ENCODE results near the gene ICE2. TPM values are rescaled to one million over a fixed set of nuclear protein-coding genes. Genes with fewer than 3 reads are reported as not detected.

The ICE2 gene
- total RNA-seq, 1 experiment from 2014 or later: 42.3 TPM

GRCh38 chr15:60374628-60375081 lies 104.3 kb downstream of the ICE2 start:
- no peaks in the 10 kb centered on the region for H3K27me3 Mint-ChIP-seq (ENCODE audit: insufficient read depth, unreplicated experiment)
- no peak overlapping the region for H3K4me3 Mint-ChIP-seq (ENCODE audit: unreplicated experiment)
- H3K4me1 Mint-ChIP-seq (ENCODE audit: low read depth, unreplicated experiment): peaks cover 46% of the 10 kb centered on the region
- peak overlapping the region; percentile 81 for H3K27ac Mint-ChIP-seq (ENCODE audit: unreplicated experiment)
- ChIA-PET POLR2A (interaction anchor here (2.6 kb wide), 1 partner anchor 18 kb away, joined by 9 read pairs; no protein-coding TSS in a partner anchor), CTCF (interaction anchor here (1.0 kb wide), 1 partner anchor 12 kb away, joined by 5 read pairs; no protein-coding TSS in a partner anchor)
- H3K9me3 Mint-ChIP-seq (ENCODE audit: unreplicated experiment): no peaks in the 10 kb centered on the region
- BruUV-seq (replicated peaks): no TSS peak
- Histone ChIP-seq H3K4me3 (ENCODE audit: low read depth, low read length) (no peak overlapping the region), H3K27me3 (replicated peaks; ENCODE audit: control insufficient read depth, insufficient read depth, low read length) (no peaks in the 10 kb centered on the region), H3K36me3 (ENCODE audit: control insufficient read depth, insufficient read depth, low read length) (peaks cover 5% of the 10 kb centered on the region), H3K9me3 (no peaks in the 10 kb centered on the region), H3K4me1 (peaks cover 62% of the 10 kb centered on the region)
- peak; percentile 74 to 77 for DNase-seq
- TF ChIP-seq, protein P1, sequence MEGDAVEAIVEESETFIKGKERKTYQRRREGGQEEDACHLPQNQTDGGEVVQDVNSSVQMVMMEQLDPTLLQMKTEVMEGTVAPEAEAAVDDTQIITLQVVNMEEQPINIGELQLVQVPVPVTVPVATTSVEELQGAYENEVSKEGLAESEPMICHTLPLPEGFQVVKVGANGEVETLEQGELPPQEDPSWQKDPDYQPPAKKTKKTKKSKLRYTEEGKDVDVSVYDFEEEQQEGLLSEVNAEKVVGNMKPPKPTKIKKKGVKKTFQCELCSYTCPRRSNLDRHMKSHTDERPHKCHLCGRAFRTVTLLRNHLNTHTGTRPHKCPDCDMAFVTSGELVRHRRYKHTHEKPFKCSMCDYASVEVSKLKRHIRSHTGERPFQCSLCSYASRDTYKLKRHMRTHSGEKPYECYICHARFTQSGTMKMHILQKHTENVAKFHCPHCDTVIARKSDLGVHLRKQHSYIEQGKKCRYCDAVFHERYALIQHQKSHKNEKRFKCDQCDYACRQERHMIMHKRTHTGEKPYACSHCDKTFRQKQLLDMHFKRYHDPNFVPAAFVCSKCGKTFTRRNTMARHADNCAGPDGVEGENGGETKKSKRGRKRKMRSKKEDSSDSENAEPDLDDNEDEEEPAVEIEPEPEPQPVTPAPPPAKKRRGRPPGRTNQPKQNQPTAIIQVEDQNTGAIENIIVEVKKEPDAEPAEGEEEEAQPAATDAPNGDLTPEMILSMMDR (IDR thresholded peaks at IDR 0.05; ENCODE audit: insufficient read depth in 1 of 2, low read depth in 1 of 2, low read length in 1 of 2, severe bottlenecking in 1 of 2, unreplicated experiment in 1 of 2): no peak
- peaks cover 99% of the 10 kb centered on the region for H3K36me3 Mint-ChIP-seq (ENCODE audit: insufficient read depth, unreplicated experiment)
- intact Hi-C loops (cut with micrococcal nuclease; ENCODE audit: unreplicated experiment): loop anchor here (1.0 kb wide), 1 partner anchor 19 kb away; no protein-coding TSS in a partner anchor

- H3K4me1 ChIP-seq: peaks cover 59% of the 10 kb centered on the region
- no peaks in the 10 kb centered on the region for H3K27me3 ChIP-seq (replicated peaks; ENCODE audit: control insufficient read depth, insufficient read depth, low read length)
- POLR2A ChIA-PET: interaction anchor here (2.6 kb wide), 1 partner anchor 19 kb away, joined by 9 read pairs; no protein-coding TSS in a partner anchor
- H3K9me3 Mint-ChIP-seq (ENCODE audit: unreplicated experiment): no peaks in the 10 kb centered on the region
- H3K36me3 Mint-ChIP-seq (ENCODE audit: insufficient read depth, unreplicated experiment): peaks cover 99% of the 10 kb centered on the region
- no peaks in the 10 kb centered on the region for H3K9me3 ChIP-seq
- no TSS peak for BruUV-seq (replicated peaks)
- peak overlapping the region; percentile 81 for H3K27ac Mint-ChIP-seq (ENCODE audit: unreplicated experiment)
- no peaks in the 10 kb centered on the region for H3K27me3 Mint-ChIP-seq (ENCODE audit: insufficient read depth, unreplicated experiment)
- CTCF ChIA-PET: interaction anchor here (1.0 kb wide), 1 partner anchor 12 kb away, joined by 5 read pairs; no protein-coding TSS in a partner anchor
- no peak overlapping the region for H3K4me3 Mint-ChIP-seq (ENCODE audit: unreplicated experiment)
- no peak overlapping the region for H3K4me3 ChIP-seq (ENCODE audit: low read depth, low read length)
- H3K4me1 Mint-ChIP-seq (ENCODE audit: low read depth, unreplicated experiment): peaks cover 46% of the 10 kb centered on the region
- peaks cover 5% of the 10 kb centered on the region for H3K36me3 ChIP-seq (ENCODE audit: control insufficient read depth, insufficient read depth, low read length)
- TF ChIP-seq, protein P1 (IDR thresholded peaks at IDR 0.05; ENCODE audit: insufficient read depth in 1 of 2, low read depth in 1 of 2, low read length in 1 of 2, severe bottlenecking in 1 of 2, unreplicated experiment in 1 of 2): no peak
- intact Hi-C loops (cut with micrococcal nuclease; ENCODE audit: unreplicated experiment): loop anchor here (1.0 kb wide), 1 partner anchor 19 kb away; no protein-coding TSS in a partner anchor
- DNase-seq: no peak
Measured at GRCh38 chr15:60374209-60374608, 104.7 kb downstream of the ICE2 start.

- POLR2A ChIA-PET: interaction anchor here (2.6 kb wide), 1 partner anchor 19 kb away, joined by 9 read pairs; no protein-coding TSS in a partner anchor
- Mint-ChIP-seq H3K27ac (ENCODE audit: unreplicated experiment) (peak overlapping the region; percentile 81), H3K9me3 (ENCODE audit: unreplicated experiment) (no peaks in the 10 kb centered on the region), H3K4me3 (ENCODE audit: unreplicated experiment) (no peak overlapping the region), H3K36me3 (ENCODE audit: insufficient read depth, unreplicated experiment) (peaks cover 99% of the 10 kb centered on the region), H3K4me1 (ENCODE audit: low read depth, unreplicated experiment) (peaks cover 49% of the 10 kb centered on the region), H3K27me3 (ENCODE audit: insufficient read depth, unreplicated experiment) (no peaks in the 10 kb centered on the region)
- CTCF ChIA-PET: no interaction called here
- Histone ChIP-seq H3K4me1 (peaks cover 55% of the 10 kb centered on the region), H3K9me3 (no peaks in the 10 kb centered on the region), H3K4me3 (ENCODE audit: low read depth, low read length) (no peak overlapping the region), H3K27me3 (replicated peaks; ENCODE audit: control insufficient read depth, insufficient read depth, low read length) (no peaks in the 10 kb centered on the region), H3K36me3 (ENCODE audit: control insufficient read depth, insufficient read depth, low read length) (peaks cover 5% of the 10 kb centered on the region)
- BruUV-seq (replicated peaks): no TSS peak
- TF ChIP-seq, protein P1 (IDR thresholded peaks at IDR 0.05; ENCODE audit: insufficient read depth in 1 of 2, low read depth in 1 of 2, low read length in 1 of 2, severe bottlenecking in 1 of 2, unreplicated experiment in 1 of 2): no peak
- no peak for DNase-seq
- intact Hi-C loops (cut with micrococcal nuclease; ENCODE audit: unreplicated experiment): loop anchor here (1.0 kb wide), 1 partner anchor 20 kb away; no protein-coding TSS in a partner anchor
Measured at GRCh38 chr15:60373745-60374144, 105.2 kb downstream of the ICE2 start.
